Keratinocyte (primary cell): ENCODE data around the gene DPPA3. TPM values are rescaled to one million over a fixed set of nuclear protein-coding genes. Genes with fewer than 3 reads are reported as not detected.
"Not testable (repeated sequence)": the region's sequence is repeated elsewhere in the genome, so short reads cannot be mapped to it uniquely, and the experiment has no call there.

Experiments used
- DNase-seq: peaks from one replicate; pipeline ENCODE4 v3.0.0-alpha.2; 2011; ENCODE audit warnings: low read depth, missing footprints, low spot score
- FAIRE-seq: peaks from 2 replicates; lab custom pipeline; 2011; peaks lifted over from hg19 to GRCh38; lab: Jason Lieb, UNC
- H2AFZ ChIP-seq: 2 replicates; pipeline ENCODE4 v1.6.0; 2012; ENCODE audit warnings: low read length, control low read depth, inconsistent platforms; ENCODE audit not compliant: control insufficient read depth
- H3K27ac ChIP-seq: 2 replicates; pipeline ENCODE4 v1.5.1; 2011; ENCODE audit warnings: low read length; ENCODE audit not compliant: control insufficient read depth, insufficient read depth
- H3K27me3 ChIP-seq: 3 replicates; pipeline ENCODE4 v1.6.0; 2011; ENCODE audit warnings: low read length; ENCODE audit not compliant: control insufficient read depth, insufficient read depth; ENCODE audit errors: extremely low read depth
- H3K36me3 ChIP-seq, 2 experiments: 2 replicates in 1 of 2; 3 replicates in 1 of 2; pipeline ENCODE4 v1.5.1; 2011; ENCODE audit warnings: low read length in 2 of 2, mild to moderate bottlenecking in 1 of 2; ENCODE audit not compliant: control insufficient read depth in 2 of 2, insufficient read depth in 2 of 2; ENCODE audit errors: extremely low read depth in 1 of 2
- H3K4me1 ChIP-seq: 3 replicates; pipeline ENCODE4 v1.5.1; 2011; ENCODE audit warnings: low read length; ENCODE audit not compliant: control insufficient read depth, insufficient read depth; ENCODE audit errors: extremely low read depth
- H3K4me2 ChIP-seq: 3 replicates; pipeline ENCODE4 v1.6.0; 2011; ENCODE audit warnings: low read depth, low read length; ENCODE audit not compliant: control insufficient read depth, insufficient read depth; ENCODE audit errors: extremely low read depth
- H3K4me3 ChIP-seq, 3 experiments: fragments of 200-600 bp in 1 of 3; sonication (generic) in 1 of 3; 2 replicates in 2 of 3; 3 replicates in 1 of 3; pipeline ENCODE4 v1.5.1; 2011 to 2016; ENCODE audit warnings: low read length in 3 of 3, mild to moderate bottlenecking in 3 of 3, control low read depth in 2 of 3, inconsistent platforms in 1 of 3, low read depth in 1 of 3, mixed read lengths in 1 of 3, mixed run types in 1 of 3, moderate library complexity in 1 of 3; ENCODE audit not compliant: control insufficient read depth in 2 of 3, insufficient read depth in 2 of 3; ENCODE audit errors: extremely low read depth in 1 of 3
- H3K79me2 ChIP-seq: 2 replicates; pipeline ENCODE4 v1.6.0; 2012; ENCODE audit warnings: low read length; ENCODE audit not compliant: control insufficient read depth, insufficient read depth
- H3K9ac ChIP-seq: 3 replicates; pipeline ENCODE4 v1.6.0; 2011; ENCODE audit warnings: low read length; ENCODE audit not compliant: control insufficient read depth, insufficient read depth; ENCODE audit errors: extremely low read depth
- H3K9me1 ChIP-seq: 3 replicates; pipeline ENCODE4 v1.6.0; 2011; ENCODE audit warnings: low read length; ENCODE audit not compliant: control insufficient read depth, insufficient read depth; ENCODE audit errors: extremely low read depth
- H3K9me3 ChIP-seq: 2 replicates; pipeline ENCODE4 v1.5.1; 2012; ENCODE audit warnings: low read depth, low read length; ENCODE audit not compliant: control insufficient read depth
- H4K20me1 ChIP-seq: 3 replicates; pipeline ENCODE4 v1.6.0; 2011; ENCODE audit warnings: low read length; ENCODE audit not compliant: control insufficient read depth, insufficient read depth; ENCODE audit errors: extremely low read depth
- CTCF ChIP-seq, 3 experiments: IDR thresholded peaks in 1 of 3; conservative IDR thresholded peaks in 1 of 3; optimal IDR thresholded peaks in 1 of 3; 2 replicates in 2 of 3; 3 replicates in 1 of 3; pipeline versions ENCODE3 to v1.5.1; 2011; ENCODE audit warnings: low read length in 3 of 3, mild to moderate bottlenecking in 3 of 3, moderate library complexity in 2 of 3, control low read depth in 1 of 3, inconsistent platforms in 1 of 3; ENCODE audit not compliant: insufficient read depth in 2 of 3; ENCODE audit errors: extremely low read depth in 1 of 3
- EZH2 ChIP-seq: IDR thresholded peaks from one replicate; pipeline ENCODE4 v1.6.1; 2012; ENCODE audit warnings: inconsistent platforms, mild to moderate bottlenecking, low read length, moderate library complexity
- dilution Hi-C: fragments of 300-500 bp; cut with MboI; formaldehyde crosslinking; loops from one replicate; pipeline ENCODE4 v1.7.0; 2020; ENCODE audit warnings: low sequenced_read_pairs; ENCODE audit not compliant: extremely low pct_ligation_motif_present
- polyA plus RNA-seq, 5 experiments: library from polyadenylated mRNA; depleted of rRNA in 3 of 5; stranded (reverse) in 3 of 5; stranded (forward) in 1 of 5; unstranded in 1 of 5; fragments of >200 nt; gene quantifications; 1 replicate in 1 of 5; 2 replicates in 3 of 5; 3 replicates in 1 of 5; pipeline versions ENCODE4 v1.2.1 to v1.2.3, GENCODE V29; 2011 to 2012; ENCODE audit warnings: missing spikeins in 2 of 5, low read depth in 1 of 5, low replicate concordance in 1 of 5

The DPPA3 gene
- polyA plus RNA-seq, 1 donor (not counting 4 experiments of a cell fraction or from before 2014, with no cell fraction given): not detected

GRCh38 chr12:7666595-7666994, 44.6 kb upstream of the DPPA3 start:
- no peak for DNase-seq
- FAIRE-seq: no peak
- no peaks in the 10 kb centered on the region for H3K9me3 ChIP-seq
- H3K36me3 ChIP-seq: no peaks in the 10 kb centered on the region
- no peak for TF ChIP-seq EZH2
- no peak overlapping the region for H3K4me3 ChIP-seq
- no peaks in the 10 kb centered on the region for H3K9me1 ChIP-seq
- dilution Hi-C loops: no loop called here
- no peak overlapping the region for H3K27ac ChIP-seq
- no peak overlapping the region for H3K9ac ChIP-seq
- no peaks in the 10 kb centered on the region for H3K79me2 ChIP-seq
- no peaks in the 10 kb centered on the region for H3K27me3 ChIP-seq
- no peaks in the 10 kb centered on the region for H3K4me1 ChIP-seq
- no peak overlapping the region for H2AFZ ChIP-seq
- no peaks in the 10 kb centered on the region for H4K20me1 ChIP-seq
- H3K4me2 ChIP-seq: no peak overlapping the region

GRCh38 chr12:7667125-7667524, 44.1 kb upstream of the DPPA3 start:
- Histone ChIP-seq H3K27ac (no peak overlapping the region), H3K9ac (no peak overlapping the region), H3K4me2 (no peak overlapping the region), H3K36me3 (no peaks in the 10 kb centered on the region), H3K4me3 (no peak overlapping the region), H3K4me1 (no peaks in the 10 kb centered on the region), H3K9me3 (no peaks in the 10 kb centered on the region), H2AFZ (no peak overlapping the region), H4K20me1 (no peaks in the 10 kb centered on the region), H3K79me2 (no peaks in the 10 kb centered on the region), H3K9me1 (no peaks in the 10 kb centered on the region), H3K27me3 (no peaks in the 10 kb centered on the region)
- dilution Hi-C loops: no loop called here
- no peak for FAIRE-seq
- no peak for DNase-seq
- TF ChIP-seq CTCF (optimal IDR thresholded peaks at IDR 0.05 in 1 of 3, IDR thresholded peaks at IDR 0.05 in 1 of 3, conservative IDR thresholded peaks at IDR 0.05 in 1 of 3; ENCODE audit: extremely low read depth in 1 of 3, insufficient read depth in 2 of 3, low read length in 3 of 3) (peak in 2 of 3 experiments; percentile 1 to 45), EZH2 (no peak)

GRCh38 chr12:7668171-7668570, 43.1 kb upstream of the DPPA3 start:
- FAIRE-seq (no peak), DNase-seq (no peak)
- Histone ChIP-seq H3K4me1 (no peaks in the 10 kb centered on the region), H3K9me3 (no peaks in the 10 kb centered on the region), H3K9me1 (no peaks in the 10 kb centered on the region), H4K20me1 (no peaks in the 10 kb centered on the region), H3K4me3 (no peak overlapping the region), H2AFZ (no peak overlapping the region), H3K36me3 (no peaks in the 10 kb centered on the region), H3K27me3 (no peaks in the 10 kb centered on the region), H3K79me2 (no peaks in the 10 kb centered on the region), H3K4me2 (no peak overlapping the region), H3K27ac (no peak overlapping the region), H3K9ac (no peak overlapping the region)
- dilution Hi-C loops: no loop called here
- TF ChIP-seq EZH2: no peak
- no peak for TF ChIP-seq CTCF (optimal IDR thresholded peaks at IDR 0.05 in 1 of 3, IDR thresholded peaks at IDR 0.05 in 1 of 3, conservative IDR thresholded peaks at IDR 0.05 in 1 of 3; ENCODE audit: extremely low read depth in 1 of 3, insufficient read depth in 2 of 3, low read length in 3 of 3)

GRCh38 chr12:7675455-7675854, 35.8 kb upstream of the DPPA3 start:
- H3K27me3 ChIP-seq, dilution Hi-C loops, H3K9me3 ChIP-seq, H3K9ac ChIP-seq, H4K20me1 ChIP-seq, H3K27ac ChIP-seq, H2AFZ ChIP-seq, H3K4me1 ChIP-seq, H3K36me3 ChIP-seq, DNase-seq, H3K9me1 ChIP-seq, H3K4me2 ChIP-seq, FAIRE-seq, H3K4me3 ChIP-seq, H3K79me2 ChIP-seq: not testable (repeated sequence)
